Right renal pelvis (tissue), 4 donors: ENCODE measurements around the gene MINDY3. TPM values are rescaled to one million over a fixed set of nuclear protein-coding genes. Genes with fewer than 3 reads are reported as not detected.
A peak's percentile ranks its signal among the peaks of the same experiment; 100 is the strongest.
"Not testable (repeated sequence)": the region's sequence is repeated elsewhere in the genome, so short reads cannot be mapped to it uniquely, and the experiment has no call there.

Source experiments
- DNase-seq, 4 donors: peaks; one replicate each; pipeline ENCODE4 v3.0.0-alpha.2; 2013; ENCODE audit warnings: low read depth in 4 of 4, low spot score in 3 of 4, missing footprints in 1 of 4
- polyA plus RNA-seq, 4 donors: library from polyadenylated mRNA; unstranded; fragments of 120-200 nt; gene quantifications; one replicate each; pipeline ENCODE4 v1.2.1, GENCODE V29; 2013; ENCODE audit not compliant: insufficient read length in 4 of 4

The MINDY3 gene
- polyA plus RNA-seq: 10 to 100 TPM; 43.4 to 55.9 (median 52.4) TPM

DNA sequence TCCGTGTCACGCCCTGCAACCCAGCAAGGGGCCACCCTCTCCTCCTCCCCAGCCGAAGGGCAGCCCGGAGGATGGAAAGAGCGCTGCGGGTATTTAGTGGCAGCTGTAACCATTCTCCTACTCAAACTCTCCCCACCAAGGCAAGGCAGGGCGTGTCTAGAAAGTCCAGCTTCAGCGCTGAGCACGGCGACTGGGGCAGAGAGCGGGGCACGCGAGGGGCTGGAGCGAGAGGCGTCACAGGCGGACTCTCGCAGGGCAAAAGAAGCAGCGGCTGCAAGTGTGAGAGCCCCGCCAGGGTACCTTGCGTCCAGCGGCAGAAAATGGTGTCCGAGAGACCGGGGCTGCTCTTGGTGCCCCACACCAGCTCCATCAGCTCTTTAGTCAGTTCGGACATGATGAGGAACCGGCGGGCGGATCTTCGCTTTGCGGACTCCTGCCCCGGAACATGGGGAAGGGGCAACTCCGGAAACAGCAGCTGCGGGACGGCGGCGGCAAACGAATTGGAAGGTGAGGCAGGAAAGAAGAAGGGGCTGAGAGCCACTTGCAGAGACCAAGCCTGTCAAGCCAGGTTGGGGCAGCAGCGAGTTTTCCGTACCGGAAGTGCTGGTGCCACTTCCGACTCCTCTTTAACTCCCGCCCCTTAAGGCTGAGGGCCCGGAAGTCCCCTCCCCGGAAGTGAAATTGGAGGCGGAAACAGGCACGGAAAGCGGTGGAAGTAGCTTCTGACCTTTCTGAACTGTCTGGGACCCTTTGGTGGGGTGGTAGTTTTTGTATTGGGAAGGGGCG is at the start of gene MINDY3:
TSS of gene MINDY3 (minus strand) at position 602 of the 786 bp plus-strand sequence. CDS start at position 394, 208 bp downstream.
- peak; percentile 68 to 81 (median 74) for DNase-seq

DNA sequence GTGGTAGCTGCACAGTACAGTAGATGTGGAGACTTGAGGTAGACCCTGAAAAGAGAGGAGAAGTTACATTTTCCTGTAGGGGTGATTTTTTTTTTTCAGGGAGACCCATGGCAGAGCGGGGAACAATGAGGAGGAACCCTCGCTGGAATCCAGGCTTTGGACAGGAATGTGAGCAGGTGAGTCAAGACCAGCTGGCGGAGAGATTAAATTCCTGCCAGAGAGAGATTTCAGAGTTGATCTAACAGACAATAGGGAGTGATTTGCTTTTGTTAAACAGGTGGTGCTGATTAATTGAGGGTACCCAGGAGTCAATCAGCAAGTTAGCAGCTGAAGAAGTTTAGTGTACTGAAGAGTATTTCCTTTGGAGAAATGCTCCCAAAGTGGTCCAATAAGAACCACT is 41.6 kb upstream of the MINDY3 start:
- no peak for DNase-seq

DNA sequence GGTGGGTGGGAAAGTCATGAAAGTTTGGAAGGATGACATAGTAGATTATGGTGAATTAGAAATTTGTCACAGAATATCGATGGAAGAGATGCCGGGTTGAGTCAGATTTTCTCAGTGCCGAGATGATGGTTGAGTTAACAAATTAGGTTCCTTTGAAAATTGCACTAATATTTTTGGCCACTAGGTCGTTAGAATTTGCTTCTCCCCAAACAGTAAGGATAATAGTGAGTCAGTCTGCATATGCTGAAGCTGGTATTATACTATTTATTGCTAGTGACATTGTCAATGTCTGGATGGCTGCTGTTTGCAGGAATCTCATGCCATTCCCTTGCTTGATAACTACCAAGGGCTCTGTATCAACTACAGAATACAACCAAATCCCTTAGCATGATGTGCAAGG is 37.7 kb upstream of the MINDY3 start:
- DNase-seq: no peak

DNA sequence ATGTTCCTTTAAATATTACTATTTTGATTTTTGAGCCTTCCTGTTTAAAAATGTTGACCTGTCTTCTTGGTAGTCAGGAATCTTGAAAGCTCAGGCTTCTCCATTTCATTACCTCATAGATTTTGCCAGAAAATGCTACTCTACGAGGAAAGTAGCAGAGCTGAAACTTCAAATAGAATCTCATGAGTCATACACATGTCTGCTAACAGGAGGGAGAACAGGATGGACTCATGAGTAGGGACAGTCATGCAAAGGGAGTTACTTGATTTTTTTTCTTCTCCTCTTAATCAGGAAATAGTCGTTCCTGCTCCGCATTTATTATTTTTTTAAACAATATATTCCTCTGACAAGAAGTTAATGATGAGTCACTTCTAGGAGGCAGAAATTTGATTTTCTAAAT is 37.0 kb upstream of the MINDY3 start:
- DNase-seq: no peak

DNA sequence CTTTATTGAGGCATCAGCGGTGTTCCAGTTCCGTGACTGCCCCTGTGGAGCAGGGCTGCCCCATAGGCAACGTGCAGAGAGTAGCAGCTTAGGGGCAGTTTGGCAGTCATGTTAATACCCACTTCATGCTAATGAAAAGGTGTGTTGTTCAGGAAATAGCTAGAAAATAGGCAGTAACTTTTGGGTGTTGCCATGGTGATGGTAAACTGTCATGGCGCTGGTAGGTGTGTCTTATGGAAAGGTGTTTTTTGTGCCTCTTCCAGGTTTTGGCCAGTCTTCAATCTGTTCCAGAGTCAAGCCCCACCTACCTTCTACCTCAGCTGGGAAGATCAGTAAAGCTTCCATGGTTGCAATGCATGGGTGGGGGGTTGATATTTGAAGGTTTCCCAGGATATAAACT is 36.3 kb upstream of the MINDY3 start:
- DNase-seq: no peak

DNA sequence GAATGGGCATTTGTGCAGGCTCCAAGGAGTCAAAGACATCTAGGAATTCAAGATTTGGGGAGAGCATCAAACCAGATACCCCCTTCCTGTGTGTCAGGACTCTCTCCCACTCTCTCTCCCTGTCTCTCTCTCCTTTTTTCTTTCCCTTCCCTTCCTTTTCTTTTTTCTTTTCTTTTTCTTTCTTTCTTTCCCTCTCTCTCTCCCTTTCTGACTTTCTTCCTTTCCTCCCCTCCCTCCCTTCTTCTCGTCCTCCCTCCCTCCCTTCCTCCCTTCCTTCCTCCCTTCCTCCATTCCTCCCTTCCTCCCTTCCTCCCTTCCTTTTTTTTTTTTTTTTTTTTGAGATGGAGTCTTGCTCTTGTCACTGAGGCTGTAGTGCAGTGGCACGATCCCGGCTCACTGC is 24.1 kb upstream of the MINDY3 start:
- DNase-seq: no peak

DNA sequence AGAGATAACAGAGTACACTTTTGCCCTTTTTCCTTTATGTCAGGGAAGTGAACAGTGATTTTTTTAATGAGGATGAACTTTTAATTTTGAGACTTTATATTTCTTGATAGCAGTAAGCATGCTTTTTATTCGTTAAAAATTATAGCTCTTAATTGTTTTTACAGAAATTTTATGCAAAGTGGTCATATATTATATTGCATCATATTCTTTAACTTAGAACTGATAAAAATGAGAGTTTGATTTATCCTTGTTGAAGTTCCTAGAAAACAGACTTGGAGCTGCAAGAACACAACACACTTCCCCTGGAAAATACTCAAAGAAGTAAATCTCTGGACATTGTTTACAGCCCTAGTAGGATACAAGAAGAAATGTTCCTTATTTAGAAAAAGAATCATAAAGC is 21.2 kb upstream of the MINDY3 start:
- DNase-seq: no peak

DNA sequence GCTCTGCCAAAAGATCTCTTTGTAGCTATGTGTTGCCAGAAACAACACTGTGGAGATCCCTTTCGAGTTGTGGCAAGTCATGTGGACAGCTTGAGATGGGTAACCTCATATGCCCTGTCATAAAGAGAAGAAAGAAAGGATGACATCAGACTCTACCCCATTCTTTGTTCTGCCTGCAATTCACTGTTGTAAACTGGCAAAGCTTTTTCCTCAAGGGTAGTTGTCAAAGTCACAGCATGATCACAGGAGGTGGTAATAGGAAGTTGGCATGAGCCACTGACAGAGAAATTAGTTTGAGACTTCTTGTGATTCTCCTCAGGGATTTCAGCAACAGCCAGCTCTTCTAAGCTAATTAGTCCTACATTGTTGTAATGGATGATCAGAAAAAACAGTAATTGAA is 19.4 kb upstream of the MINDY3 start:
- DNase-seq: no peak

DNA sequence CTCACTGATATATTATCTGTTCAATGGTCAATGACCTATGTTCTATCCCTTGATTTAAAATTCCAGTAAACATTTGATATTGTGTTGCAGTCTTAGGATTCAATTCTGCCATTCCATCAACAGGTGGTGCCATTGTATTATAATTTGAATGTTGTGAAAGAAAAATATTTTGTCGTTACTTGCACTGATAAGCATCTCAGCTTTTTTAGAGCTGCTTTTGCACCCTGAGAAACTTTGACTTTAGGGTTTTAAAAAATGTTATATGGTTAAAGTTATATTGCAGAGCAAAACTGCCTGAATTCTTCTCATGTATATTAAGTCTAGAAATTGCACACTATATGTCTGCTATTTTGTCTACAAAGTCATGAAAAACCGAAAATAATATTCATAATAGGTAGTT is 18.8 kb upstream of the MINDY3 start:
- peak in 1 of 4 donors; percentile 20 for DNase-seq

DNA sequence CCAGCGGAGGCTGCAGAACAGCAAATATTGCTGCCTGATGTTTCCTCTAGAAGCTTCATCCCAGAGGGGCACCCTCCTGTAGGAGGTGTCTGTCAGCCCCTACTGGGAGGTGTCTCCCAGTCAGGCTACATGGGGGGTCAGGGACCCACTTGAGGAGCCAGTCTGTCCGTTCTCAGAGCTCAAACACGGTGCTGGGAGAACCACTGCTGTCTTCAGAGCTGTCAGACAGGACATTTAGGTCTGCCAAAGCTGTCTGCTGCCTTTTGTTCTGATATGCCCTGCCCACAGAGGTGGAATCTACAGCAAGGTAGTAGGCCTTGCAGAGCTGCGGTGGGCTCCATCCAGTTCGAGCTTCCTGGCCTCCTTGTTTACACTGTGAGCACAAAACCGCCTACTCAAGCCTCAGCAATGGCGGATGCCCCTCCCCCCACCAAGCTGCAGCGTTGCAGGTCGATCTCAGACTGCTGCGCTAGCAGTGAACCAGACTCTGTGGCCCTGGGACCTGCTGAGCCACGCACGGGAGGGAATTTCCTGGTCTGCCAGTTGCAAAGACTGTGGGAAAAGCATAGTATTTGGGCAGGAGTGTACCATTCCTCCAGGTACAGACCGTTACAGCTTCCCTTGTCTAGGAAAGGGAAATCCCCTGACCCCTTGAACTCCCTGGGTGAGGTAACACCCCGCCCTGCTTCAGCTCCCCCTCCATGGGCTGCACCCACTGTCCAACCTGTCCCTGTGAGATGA is 17.7 kb upstream of the MINDY3 start:
- no peak for DNase-seq

DNA sequence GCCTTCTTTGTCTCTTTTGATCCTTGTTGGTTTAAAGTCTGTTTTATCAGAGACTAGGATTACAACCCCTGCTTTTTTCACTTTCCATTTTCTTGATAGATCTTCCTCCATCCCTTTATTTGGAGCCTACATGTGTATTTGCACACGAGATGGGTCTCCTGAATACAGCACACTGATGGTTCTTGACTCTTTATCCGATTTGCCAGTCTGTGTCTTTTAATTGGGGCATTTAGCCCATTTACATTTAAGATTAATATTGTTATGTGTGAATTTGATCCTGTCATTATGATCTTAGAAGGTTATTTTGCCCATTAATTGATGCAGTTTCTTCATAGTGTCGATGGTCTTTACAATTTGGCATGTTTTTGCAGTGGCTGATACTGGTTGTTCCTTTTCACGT is 16.0 kb upstream of the MINDY3 start:
- DNase-seq: not testable (repeated sequence)

DNA sequence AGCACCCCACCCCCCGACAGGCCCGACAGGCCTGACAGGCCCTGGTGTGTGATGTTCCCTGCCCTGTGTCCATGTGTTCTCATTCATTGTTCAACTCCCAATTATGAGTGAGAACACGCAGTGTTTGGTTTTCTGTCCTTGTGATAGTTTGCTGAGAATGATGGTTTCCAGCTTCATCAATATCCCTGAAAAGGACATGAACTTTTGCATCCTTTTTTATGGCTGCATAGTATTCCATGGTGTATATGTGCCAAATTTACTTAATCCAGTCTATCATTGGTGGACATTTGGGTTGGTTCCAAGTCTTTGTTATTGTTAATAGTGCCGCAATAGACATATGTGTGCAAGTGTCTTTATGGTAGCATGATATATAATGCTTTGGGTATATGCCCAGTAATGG is 12.3 kb upstream of the MINDY3 start:
- not testable (repeated sequence) for DNase-seq

DNA sequence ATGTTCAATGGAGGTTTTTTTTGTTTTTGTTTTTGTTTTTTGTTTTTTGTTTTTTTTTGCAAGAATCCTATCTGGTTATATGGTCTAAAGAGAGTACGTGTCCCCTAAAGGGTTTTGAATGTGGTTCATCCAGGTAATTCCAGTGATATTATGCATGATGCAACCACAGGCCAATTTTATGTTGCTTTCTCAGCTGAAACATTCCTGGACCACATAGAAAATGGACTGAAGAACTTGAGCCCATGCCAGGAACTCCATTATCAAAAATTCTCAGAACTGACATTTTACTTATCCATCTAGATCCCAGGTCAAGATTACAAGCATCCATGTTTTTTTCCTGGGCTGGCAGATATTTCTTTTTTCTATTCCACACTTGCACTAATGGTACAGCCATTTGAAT is 11.5 kb upstream of the MINDY3 start:
- no peak for DNase-seq

DNA sequence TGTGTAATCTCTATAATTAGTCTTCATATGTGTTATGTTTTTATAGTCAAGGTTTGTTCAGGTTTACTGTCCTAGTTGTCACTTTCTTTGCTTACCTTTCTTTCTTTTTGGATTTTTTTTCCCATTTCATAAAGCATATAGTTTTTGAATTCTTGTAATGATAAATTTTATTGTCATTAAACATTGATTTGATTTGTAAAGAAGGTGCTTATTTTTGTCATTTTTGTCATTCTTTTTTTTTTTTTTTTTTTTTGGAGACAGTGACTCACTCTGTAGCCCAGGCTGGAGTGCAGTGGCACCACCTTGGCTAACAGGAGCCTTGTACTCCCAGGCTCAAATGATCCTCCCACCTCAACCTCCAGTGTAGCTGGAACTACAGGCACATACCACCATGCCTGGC is 9.6 kb upstream of the MINDY3 start:
- DNase-seq: no peak

DNA sequence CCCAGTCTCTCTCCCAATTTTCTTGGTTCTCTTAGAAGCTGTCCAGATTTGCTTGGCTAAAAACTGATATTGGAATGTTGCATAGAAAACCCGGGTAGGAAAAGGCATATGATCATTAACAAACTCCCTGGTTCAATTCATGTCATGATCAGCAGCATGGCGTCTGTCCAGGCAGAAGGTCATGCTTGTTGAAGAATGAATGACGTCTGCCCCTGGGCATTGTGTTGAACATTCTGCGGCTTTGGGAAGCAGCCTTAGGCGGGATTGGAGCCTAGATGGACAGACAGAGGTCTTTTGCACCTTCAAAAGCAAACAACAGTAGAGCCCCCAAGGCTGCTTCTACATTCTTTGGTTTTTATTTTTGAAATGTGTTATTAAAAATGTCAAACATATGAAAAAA is 7.7 kb upstream of the MINDY3 start:
- no peak for DNase-seq

DNA sequence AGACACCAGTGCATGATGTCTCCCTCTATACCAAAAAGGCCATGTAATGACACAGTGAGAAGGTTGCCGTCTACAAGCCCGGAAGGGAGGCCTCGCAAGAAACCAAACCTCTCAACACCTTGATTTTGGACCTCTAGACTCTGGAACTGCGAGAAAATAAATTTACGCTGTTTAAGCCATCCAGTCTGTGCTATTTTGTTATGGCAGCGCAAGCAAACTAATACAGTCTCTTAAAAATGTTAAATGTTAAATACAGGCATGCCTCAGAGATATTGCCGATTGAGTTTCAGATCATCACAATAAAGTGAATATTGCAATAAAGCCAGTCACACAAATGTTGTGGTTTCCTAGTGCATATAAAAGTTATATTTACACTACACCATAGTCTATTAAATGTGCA is 5.0 kb upstream of the MINDY3 start:
- DNase-seq: no peak

DNA sequence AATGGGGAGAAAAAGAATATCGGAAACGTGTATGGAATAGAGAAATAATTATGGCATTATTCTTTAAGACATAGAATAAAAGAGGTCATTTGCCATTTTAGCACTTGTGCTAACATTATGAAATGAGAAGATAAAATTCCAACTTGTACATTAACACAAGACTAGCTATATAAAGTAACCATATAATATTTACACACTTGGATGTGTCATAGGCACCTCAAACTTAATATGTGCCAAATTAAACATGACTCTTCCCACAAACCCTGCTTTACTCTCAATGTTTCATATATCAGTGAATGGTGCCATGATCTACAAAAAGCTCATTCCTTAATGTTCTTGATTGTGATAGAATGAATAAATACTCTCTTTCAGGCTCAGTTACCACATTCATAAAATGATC is 4.1 kb upstream of the MINDY3 start:
- DNase-seq: no peak

DNA sequence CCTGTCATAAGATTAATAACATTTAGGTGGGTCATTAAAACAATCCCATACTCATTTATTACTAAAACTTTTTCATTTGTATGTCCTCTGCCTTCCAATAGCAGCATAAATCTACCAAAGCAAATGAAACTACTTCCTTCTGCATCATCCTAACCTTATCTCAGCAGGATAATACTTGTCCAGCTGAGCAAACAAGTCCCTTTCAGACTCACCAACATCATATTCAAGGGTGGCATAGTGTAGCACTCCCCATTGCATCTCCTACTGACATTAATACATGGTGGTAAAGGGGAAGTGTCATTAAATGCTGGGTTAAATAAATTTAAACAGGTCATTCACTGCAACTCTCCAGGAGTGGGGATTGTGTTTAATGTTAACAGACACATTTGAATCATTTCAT is 3.4 kb upstream of the MINDY3 start:
- DNase-seq: no peak

DNA sequence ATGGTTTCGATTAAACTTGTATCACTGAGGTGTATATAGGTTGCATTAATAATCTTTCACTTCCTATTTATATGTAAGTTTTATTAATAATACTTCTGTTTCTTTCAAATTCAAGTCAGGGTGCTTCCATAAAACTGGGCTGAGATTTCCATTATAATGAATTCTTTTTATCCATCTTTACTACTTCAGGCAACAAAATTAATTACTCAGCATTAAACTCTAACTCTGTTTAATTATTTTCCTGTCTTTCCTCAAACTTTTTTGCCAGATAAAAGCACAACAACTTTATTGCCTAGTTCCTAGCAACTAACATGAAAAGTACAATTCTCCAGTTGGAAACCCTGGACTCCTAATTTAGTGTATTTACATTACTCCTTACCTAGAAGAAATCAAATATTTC is 3.0 kb upstream of the MINDY3 start:
- DNase-seq: no peak

DNA sequence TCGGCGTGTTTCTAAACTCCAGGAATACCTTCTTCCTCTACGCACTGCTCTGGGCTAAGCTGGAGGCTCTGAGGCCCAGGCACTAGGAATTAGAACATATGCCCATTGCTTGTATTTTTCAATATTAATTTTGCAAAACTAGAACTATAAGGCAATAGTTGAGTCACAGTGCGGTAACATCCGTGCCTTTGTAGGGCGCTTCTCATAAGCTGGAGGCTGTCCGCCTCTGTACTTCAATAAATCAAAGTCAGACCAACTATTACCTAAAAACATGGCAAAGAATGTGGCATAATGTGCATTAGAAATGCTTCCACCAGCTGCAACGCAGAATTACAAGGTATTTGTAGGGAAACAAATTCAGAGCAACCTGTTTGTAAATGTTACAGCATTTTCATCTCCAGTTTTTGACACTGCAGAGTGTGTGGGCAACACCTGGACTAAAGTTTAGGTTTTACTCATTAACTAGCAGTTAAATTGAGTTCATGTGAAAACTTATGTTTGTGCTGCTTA is 440 bp upstream of the MINDY3 start:
- no peak for DNase-seq

DNA sequence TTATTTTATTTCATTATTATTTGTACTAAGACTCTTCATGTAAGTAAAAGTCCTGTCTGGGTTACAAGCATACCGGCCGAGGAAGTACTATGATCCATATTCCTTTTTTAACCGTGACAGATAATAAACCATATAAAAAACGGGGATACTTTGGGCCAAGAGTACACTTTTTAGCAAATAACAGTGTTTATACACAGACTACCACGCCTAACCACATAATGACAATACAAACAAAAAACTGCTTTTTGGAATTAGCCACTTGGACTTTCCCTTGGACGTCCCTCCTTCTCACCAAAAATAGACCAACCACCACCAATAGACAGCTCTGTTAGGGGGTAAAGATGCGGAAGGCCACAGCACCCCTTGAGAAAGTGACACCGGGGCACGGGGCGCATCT is 800 bp downstream of the MINDY3 start:
- no peak for DNase-seq

DNA sequence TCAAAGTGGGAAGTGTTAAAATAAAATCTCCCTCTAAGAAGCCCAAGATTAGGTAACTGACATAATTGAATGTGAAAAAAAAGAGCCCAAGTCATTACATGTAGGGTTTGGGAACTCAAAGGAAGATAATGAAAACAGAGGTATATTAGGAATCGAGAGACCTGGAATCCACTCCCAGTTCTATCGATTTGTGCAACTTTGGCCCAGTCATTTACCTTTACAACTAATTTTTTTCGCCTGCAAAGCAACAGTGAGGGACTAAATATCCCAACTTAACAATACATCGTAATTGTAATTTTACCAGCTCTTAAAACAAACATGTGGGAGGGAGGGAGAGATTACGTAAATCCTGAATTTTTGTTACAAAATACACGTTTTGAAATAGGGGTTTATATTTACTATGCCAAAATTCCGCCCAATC is 1.4 kb downstream of the MINDY3 start:
- DNase-seq: no peak
